Measurements from ENCODE around the gene POC1A. TPM values are rescaled to one million over a fixed set of nuclear protein-coding genes. Genes with fewer than 3 reads are reported as not detected.

POC1A gene
- total and polyA plus RNA-seq, 2 donors (not counting 1 experiment from before 2014, with no cell fraction given) = 3.8 to 17.7 TPM

DNA sequence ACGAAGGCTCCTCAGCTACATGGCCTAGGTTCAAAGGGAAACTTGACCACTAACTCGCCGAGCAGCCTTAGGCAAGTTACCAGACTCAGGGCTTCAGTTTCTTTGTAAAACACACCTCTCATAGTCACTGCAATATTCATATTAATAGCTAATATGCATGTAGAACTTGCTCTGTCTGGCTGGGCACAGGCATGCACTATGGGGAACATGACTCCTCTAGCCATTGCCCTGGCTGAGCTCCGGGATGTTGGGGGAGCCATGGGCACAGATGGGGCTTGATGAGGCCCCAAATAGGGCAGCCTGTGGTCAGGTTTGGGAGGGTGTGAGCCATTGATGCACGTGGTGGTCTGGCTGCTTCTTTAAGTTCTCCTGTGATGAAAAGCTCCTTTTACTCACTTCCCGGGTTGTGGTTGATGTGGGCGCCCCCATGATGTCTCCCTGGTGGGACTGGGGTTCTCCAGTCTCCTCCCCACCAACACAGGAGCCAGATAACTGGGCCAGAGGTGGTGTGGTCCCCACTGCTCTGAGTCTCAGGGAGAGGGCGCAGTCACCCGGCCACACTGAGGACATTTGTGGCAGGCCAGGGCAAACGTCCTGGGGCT, 68.4 kb downstream of the POC1A start:
- no peaks in the 10 kb centered on the region for H3K79me2 ChIP-seq (ENCODE audit: control insufficient read depth, insufficient read depth, low read length)
- TF ChIP-seq, protein P1, sequence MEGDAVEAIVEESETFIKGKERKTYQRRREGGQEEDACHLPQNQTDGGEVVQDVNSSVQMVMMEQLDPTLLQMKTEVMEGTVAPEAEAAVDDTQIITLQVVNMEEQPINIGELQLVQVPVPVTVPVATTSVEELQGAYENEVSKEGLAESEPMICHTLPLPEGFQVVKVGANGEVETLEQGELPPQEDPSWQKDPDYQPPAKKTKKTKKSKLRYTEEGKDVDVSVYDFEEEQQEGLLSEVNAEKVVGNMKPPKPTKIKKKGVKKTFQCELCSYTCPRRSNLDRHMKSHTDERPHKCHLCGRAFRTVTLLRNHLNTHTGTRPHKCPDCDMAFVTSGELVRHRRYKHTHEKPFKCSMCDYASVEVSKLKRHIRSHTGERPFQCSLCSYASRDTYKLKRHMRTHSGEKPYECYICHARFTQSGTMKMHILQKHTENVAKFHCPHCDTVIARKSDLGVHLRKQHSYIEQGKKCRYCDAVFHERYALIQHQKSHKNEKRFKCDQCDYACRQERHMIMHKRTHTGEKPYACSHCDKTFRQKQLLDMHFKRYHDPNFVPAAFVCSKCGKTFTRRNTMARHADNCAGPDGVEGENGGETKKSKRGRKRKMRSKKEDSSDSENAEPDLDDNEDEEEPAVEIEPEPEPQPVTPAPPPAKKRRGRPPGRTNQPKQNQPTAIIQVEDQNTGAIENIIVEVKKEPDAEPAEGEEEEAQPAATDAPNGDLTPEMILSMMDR (conservative IDR thresholded peaks at IDR 0.05 in 1 of 2, IDR thresholded peaks at IDR 0.05 in 1 of 2; ENCODE audit: low read depth in 1 of 2, low read length in 2 of 2) = no peak
- TF ChIP-seq EZH2 (IDR thresholded peaks at IDR 0.05; ENCODE audit: low read length, missing control alignments) = no peak
- no peak overlapping the region for H2AFZ ChIP-seq (ENCODE audit: low read length)
- H3K9ac ChIP-seq (ENCODE audit: insufficient read depth, low read length) = no peak overlapping the region
- H3K4me2 ChIP-seq (ENCODE audit: extremely low read depth, insufficient read depth, low read length) = no peak overlapping the region
- no peak for DNase-seq (ENCODE audit: low read depth in 2 of 2)
- peaks cover 28% of the 10 kb centered on the region for H3K4me1 ChIP-seq (ENCODE audit: control insufficient read depth, extremely low read depth, insufficient read depth, low read length)
- no peaks in the 10 kb centered on the region for H3K27me3 ChIP-seq (ENCODE audit: control insufficient read depth, insufficient read depth, low read length)
- no peaks in the 10 kb centered on the region for H4K20me1 ChIP-seq (ENCODE audit: control insufficient read depth, extremely low read depth, insufficient read depth, low read length)
- H3K27ac ChIP-seq (ENCODE audit: insufficient read depth, low read length) = no peak overlapping the region
- H3K4me3 ChIP-seq (replicated peaks in 1 of 4; ENCODE audit: control extremely low read depth in 1 of 4, insufficient read depth in 1 of 4, low read depth in 3 of 4, low read length in 4 of 4) = no peak overlapping the region
- peaks cover 2% of the 10 kb centered on the region for H3K36me3 ChIP-seq (ENCODE audit: control insufficient read depth, insufficient read depth, low read length)
- H3K9me3 ChIP-seq (ENCODE audit: control insufficient read depth, insufficient read depth, low read depth, low read length) = no peaks in the 10 kb centered on the region

DNA sequence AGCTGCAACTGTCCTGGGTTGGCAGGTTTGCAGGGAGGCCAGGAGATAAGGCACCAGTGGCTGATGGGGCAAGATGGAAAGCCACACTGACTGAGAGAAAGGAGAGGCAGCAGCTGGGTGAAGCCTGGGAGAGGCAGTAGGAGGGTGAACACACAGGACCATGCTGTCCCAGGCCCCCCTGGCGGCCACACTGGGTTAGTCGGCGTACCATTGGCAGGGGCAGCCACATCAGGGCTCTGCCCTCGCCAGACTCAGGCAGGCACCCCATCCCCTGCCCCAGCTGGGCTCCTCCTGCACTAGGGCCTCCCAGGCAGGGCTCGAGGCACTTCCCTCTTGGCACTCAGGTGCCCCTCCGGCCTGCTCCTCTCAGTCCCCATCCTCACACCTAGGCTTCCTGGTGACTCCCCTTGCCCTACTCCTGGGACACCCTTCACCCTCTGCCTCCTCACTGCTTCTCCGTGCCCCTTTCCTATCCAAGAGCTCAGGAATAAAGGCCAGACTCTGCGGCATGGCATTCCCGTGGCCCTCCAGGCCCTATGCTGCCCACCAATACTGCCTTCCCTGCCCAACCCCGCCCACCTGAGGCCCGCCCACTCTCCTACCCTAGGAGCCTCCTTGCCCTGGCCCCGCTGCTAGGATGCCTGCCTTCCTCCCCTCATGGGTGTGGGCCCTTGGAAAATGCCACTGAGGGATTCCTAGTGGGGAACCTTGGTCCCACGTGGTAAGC, 69.1 kb downstream of the POC1A start:
- no peak overlapping the region for H3K4me3 ChIP-seq (replicated peaks in 1 of 4; ENCODE audit: control extremely low read depth in 1 of 4, insufficient read depth in 1 of 4, low read depth in 3 of 4, low read length in 4 of 4)
- H3K4me1 ChIP-seq (ENCODE audit: control insufficient read depth, extremely low read depth, insufficient read depth, low read length) = peaks cover 22% of the 10 kb centered on the region
- no peak for TF ChIP-seq EZH2 (IDR thresholded peaks at IDR 0.05; ENCODE audit: low read length, missing control alignments)
- TF ChIP-seq, protein P1 (conservative IDR thresholded peaks at IDR 0.05 in 1 of 2, IDR thresholded peaks at IDR 0.05 in 1 of 2; ENCODE audit: low read depth in 1 of 2, low read length in 2 of 2) = no peak
- no peak overlapping the region for H3K27ac ChIP-seq (ENCODE audit: insufficient read depth, low read length)
- no peak overlapping the region for H2AFZ ChIP-seq (ENCODE audit: low read length)
- peaks cover 2% of the 10 kb centered on the region for H3K36me3 ChIP-seq (ENCODE audit: control insufficient read depth, insufficient read depth, low read length)
- no peaks in the 10 kb centered on the region for H3K27me3 ChIP-seq (ENCODE audit: control insufficient read depth, insufficient read depth, low read length)
- H3K9ac ChIP-seq (ENCODE audit: insufficient read depth, low read length) = no peak overlapping the region
- no peak overlapping the region for H3K4me2 ChIP-seq (ENCODE audit: extremely low read depth, insufficient read depth, low read length)
- H3K79me2 ChIP-seq (ENCODE audit: control insufficient read depth, insufficient read depth, low read length) = no peaks in the 10 kb centered on the region
- DNase-seq (ENCODE audit: low read depth in 2 of 2) = no peak
- H4K20me1 ChIP-seq (ENCODE audit: control insufficient read depth, extremely low read depth, insufficient read depth, low read length) = no peaks in the 10 kb centered on the region
- no peaks in the 10 kb centered on the region for H3K9me3 ChIP-seq (ENCODE audit: control insufficient read depth, insufficient read depth, low read depth, low read length)

DNA sequence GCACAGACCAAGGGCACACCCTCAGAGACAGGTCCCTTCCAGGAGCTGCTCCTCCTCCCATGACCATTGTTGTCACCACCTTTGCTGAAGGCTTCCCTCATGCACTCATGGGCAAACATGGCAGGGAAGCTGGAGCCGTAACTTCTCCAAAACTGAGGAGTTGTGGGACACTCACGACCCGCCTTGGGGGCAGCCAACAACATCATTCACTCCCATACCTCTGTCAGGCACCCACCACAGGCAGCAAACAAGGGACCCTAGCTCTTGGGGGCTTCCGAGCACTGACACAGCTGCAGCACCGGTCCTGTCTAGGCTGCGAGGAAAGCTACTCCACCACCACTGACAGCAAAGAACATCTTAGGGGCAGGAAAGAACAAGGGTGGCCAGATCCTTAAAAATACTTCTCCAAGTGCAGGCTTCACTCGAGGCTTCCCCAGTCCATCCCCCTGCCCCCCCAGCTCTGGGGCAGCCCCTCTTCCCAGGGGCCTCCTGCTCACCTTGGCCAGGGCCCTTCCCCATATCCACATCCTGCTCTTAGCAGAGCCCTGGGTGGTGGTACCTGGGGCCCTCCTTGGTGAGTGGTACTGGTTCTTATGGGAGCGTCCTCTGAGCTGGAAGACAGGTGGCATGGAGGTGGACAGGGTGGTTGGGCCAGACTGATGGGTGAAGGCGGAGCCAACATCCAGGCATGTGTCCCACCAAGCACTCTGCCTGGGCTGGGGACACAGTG, 69.8 kb downstream of the POC1A start:
- no peak overlapping the region for H2AFZ ChIP-seq (ENCODE audit: low read length)
- TF ChIP-seq EZH2 (IDR thresholded peaks at IDR 0.05; ENCODE audit: low read length, missing control alignments) = no peak
- TF ChIP-seq, protein P1 (conservative IDR thresholded peaks at IDR 0.05 in 1 of 2, IDR thresholded peaks at IDR 0.05 in 1 of 2; ENCODE audit: low read depth in 1 of 2, low read length in 2 of 2) = no peak
- H4K20me1 ChIP-seq (ENCODE audit: control insufficient read depth, extremely low read depth, insufficient read depth, low read length) = no peaks in the 10 kb centered on the region
- H3K27ac ChIP-seq (ENCODE audit: insufficient read depth, low read length) = no peak overlapping the region
- no peaks in the 10 kb centered on the region for H3K79me2 ChIP-seq (ENCODE audit: control insufficient read depth, insufficient read depth, low read length)
- H3K4me3 ChIP-seq (replicated peaks in 1 of 4; ENCODE audit: control extremely low read depth in 1 of 4, insufficient read depth in 1 of 4, low read depth in 3 of 4, low read length in 4 of 4) = no peak overlapping the region
- H3K4me2 ChIP-seq (ENCODE audit: extremely low read depth, insufficient read depth, low read length) = no peak overlapping the region
- peaks cover 15% of the 10 kb centered on the region for H3K4me1 ChIP-seq (ENCODE audit: control insufficient read depth, extremely low read depth, insufficient read depth, low read length)
- no peaks in the 10 kb centered on the region for H3K9me3 ChIP-seq (ENCODE audit: control insufficient read depth, insufficient read depth, low read depth, low read length)
- no peak overlapping the region for H3K9ac ChIP-seq (ENCODE audit: insufficient read depth, low read length)
- no peaks in the 10 kb centered on the region for H3K27me3 ChIP-seq (ENCODE audit: control insufficient read depth, insufficient read depth, low read length)
- no peak for DNase-seq (ENCODE audit: low read depth in 2 of 2)
- H3K36me3 ChIP-seq (ENCODE audit: control insufficient read depth, insufficient read depth, low read length) = peaks cover 2% of the 10 kb centered on the region

Data from fibroblast of lung (primary cell).